IgD-negative memory B cell (primary cell): Measurements from ENCODE around the gene EXOC4. TPM values are rescaled to one million over a fixed set of nuclear protein-coding genes. Genes with fewer than 3 reads are reported as not detected.

Experiments
- H3K27ac Mint-ChIP-seq, 3 donors: one replicate each; pipeline ENCODE4 v1.8.0; 2020 to 2022; ENCODE audit warnings: mild to moderate bottlenecking in 3 of 3, mixed read lengths in 3 of 3, moderate library complexity in 1 of 3
- H3K27me3 Mint-ChIP-seq: one replicate; pipeline ENCODE4 v1.8.0; 2021; ENCODE audit warnings: mixed read lengths
- H3K36me3 Mint-ChIP-seq: one replicate; pipeline ENCODE4 v1.8.0; 2020; ENCODE audit warnings: mild to moderate bottlenecking, mixed read lengths
- H3K4me1 Mint-ChIP-seq, 3 donors: one replicate each; pipeline ENCODE4 v1.8.0; 2020 to 2022; ENCODE audit warnings: mixed read lengths in 3 of 3, mild to moderate bottlenecking in 1 of 3
- H3K4me3 Mint-ChIP-seq, 4 donors: one replicate each; pipeline ENCODE4 v1.8.0; 2020 to 2022; ENCODE audit warnings: mild to moderate bottlenecking in 4 of 4, mixed read lengths in 4 of 4, moderate library complexity in 3 of 4
- H3K9me3 Mint-ChIP-seq, 3 donors: one replicate each; pipeline ENCODE4 v1.8.0; 2020 to 2021; ENCODE audit warnings: mixed read lengths in 3 of 3, mild to moderate bottlenecking in 1 of 3
- polyA plus RNA-seq: library from polyadenylated mRNA; unstranded; fragments of 300-500 nt; fragmentation: Illumina TruSeq; gene quantifications from one replicate; pipeline ENCODE4 v1.2.3, GENCODE V29; 2021

Gene EXOC4
- polyA plus RNA-seq, 1 donor from 2014 or later: 34.5 TPM

- H3K27ac Mint-ChIP-seq: no peak overlapping the region
- H3K4me1 Mint-ChIP-seq: peaks cover 0 to 2% (median 0%) of the 10 kb centered on the region in 3 donors
- H3K27me3 Mint-ChIP-seq: no peaks in the 10 kb centered on the region
- no peak overlapping the region for H3K4me3 Mint-ChIP-seq
- no peaks in the 10 kb centered on the region for H3K9me3 Mint-ChIP-seq
- peaks cover 12% of the 10 kb centered on the region for H3K36me3 Mint-ChIP-seq
These were observed 435.8 kb downstream of the EXOC4 start for GRCh38 chr7:133688483-133689239.

- H3K27me3 Mint-ChIP-seq: no peaks in the 10 kb centered on the region
- H3K4me1 Mint-ChIP-seq: peaks cover 0 to 2% (median 2%) of the 10 kb centered on the region in 3 donors
- H3K36me3 Mint-ChIP-seq: peaks cover 10% of the 10 kb centered on the region
- no peak overlapping the region for H3K27ac Mint-ChIP-seq
- no peak overlapping the region for H3K4me3 Mint-ChIP-seq
- peaks cover 0 to 1% (median 0%) of the 10 kb centered on the region in 3 donors for H3K9me3 Mint-ChIP-seq
These were observed 437.9 kb downstream of the EXOC4 start for GRCh38 chr7:133690740-133691139.

- peaks cover 0 to 1% (median 0%) of the 10 kb centered on the region in 3 donors for H3K9me3 Mint-ChIP-seq
- no peaks in the 10 kb centered on the region for H3K27me3 Mint-ChIP-seq
- H3K4me1 Mint-ChIP-seq: peaks cover 0 to 2% (median under 1%) of the 10 kb centered on the region in 3 donors
- H3K4me3 Mint-ChIP-seq: no peak overlapping the region
- H3K27ac Mint-ChIP-seq: no peak overlapping the region
- H3K36me3 Mint-ChIP-seq: peaks cover 7% of the 10 kb centered on the region
These were observed 439.1 kb downstream of the EXOC4 start for GRCh38 chr7:133691727-133692610.

GRCh38 chr7:133693281-133693680 lies 440.4 kb downstream of the EXOC4 start:
- no peaks in the 10 kb centered on the region for H3K27me3 Mint-ChIP-seq
- no peak overlapping the region for H3K27ac Mint-ChIP-seq
- no peak overlapping the region for H3K4me3 Mint-ChIP-seq
- peaks cover 0 to 1% (median 0%) of the 10 kb centered on the region in 3 donors for H3K9me3 Mint-ChIP-seq
- peaks cover 7% of the 10 kb centered on the region for H3K36me3 Mint-ChIP-seq
- H3K4me1 Mint-ChIP-seq: peaks cover 0 to 2% (median 0%) of the 10 kb centered on the region in 3 donors

- peaks cover 5% of the 10 kb centered on the region for H3K36me3 Mint-ChIP-seq
- H3K27me3 Mint-ChIP-seq: no peaks in the 10 kb centered on the region
- no peak overlapping the region for H3K27ac Mint-ChIP-seq
- H3K4me3 Mint-ChIP-seq: no peak overlapping the region
- peaks cover 0 to 1% (median 0%) of the 10 kb centered on the region in 3 donors for H3K9me3 Mint-ChIP-seq
- H3K4me1 Mint-ChIP-seq: peaks cover 0 to 2% (median 0%) of the 10 kb centered on the region in 3 donors
These were observed 443.2 kb downstream of the EXOC4 start for GRCh38 chr7:133696056-133696455.

GRCh38 chr7:133697585-133697984 lies 444.7 kb downstream of the EXOC4 start:
- H3K36me3 Mint-ChIP-seq: peaks cover 3% of the 10 kb centered on the region
- H3K9me3 Mint-ChIP-seq: peaks cover 0 to 1% (median 0%) of the 10 kb centered on the region in 3 donors
- peaks cover 0 to 2% (median 0%) of the 10 kb centered on the region in 3 donors for H3K4me1 Mint-ChIP-seq
- H3K4me3 Mint-ChIP-seq: no peak overlapping the region
- H3K27me3 Mint-ChIP-seq: no peaks in the 10 kb centered on the region
- no peak overlapping the region for H3K27ac Mint-ChIP-seq

GRCh38 chr7:133698127-133698526 lies 445.2 kb downstream of the EXOC4 start:
- no peaks in the 10 kb centered on the region for H3K27me3 Mint-ChIP-seq
- H3K36me3 Mint-ChIP-seq: no peaks in the 10 kb centered on the region
- H3K4me1 Mint-ChIP-seq: peaks cover 0 to 2% (median 0%) of the 10 kb centered on the region in 3 donors
- peaks cover 0 to 1% (median 0%) of the 10 kb centered on the region in 3 donors for H3K9me3 Mint-ChIP-seq
- no peak overlapping the region for H3K27ac Mint-ChIP-seq
- H3K4me3 Mint-ChIP-seq: no peak overlapping the region

- no peak overlapping the region for H3K27ac Mint-ChIP-seq
- no peaks in the 10 kb centered on the region for H3K27me3 Mint-ChIP-seq
- H3K4me1 Mint-ChIP-seq: peaks cover 0 to 2% (median 0%) of the 10 kb centered on the region in 3 donors
- no peaks in the 10 kb centered on the region for H3K36me3 Mint-ChIP-seq
- H3K9me3 Mint-ChIP-seq: peaks cover 0 to 1% (median 0%) of the 10 kb centered on the region in 3 donors
- no peak overlapping the region for H3K4me3 Mint-ChIP-seq
These were observed 446.5 kb downstream of the EXOC4 start for GRCh38 chr7:133699386-133699785.

- Mint-ChIP-seq H3K36me3 (no peaks in the 10 kb centered on the region), H3K27ac (no peak overlapping the region), H3K27me3 (no peaks in the 10 kb centered on the region), H3K4me1 (no peaks in the 10 kb centered on the region), H3K9me3 (no peaks in the 10 kb centered on the region), H3K4me3 (no peak overlapping the region)
These were observed 449.2 kb downstream of the EXOC4 start for GRCh38 chr7:133702078-133702477.

- no peaks in the 10 kb centered on the region for H3K27me3 Mint-ChIP-seq
- H3K4me3 Mint-ChIP-seq: no peak overlapping the region
- H3K9me3 Mint-ChIP-seq: no peaks in the 10 kb centered on the region
- H3K27ac Mint-ChIP-seq: no peak overlapping the region
- H3K4me1 Mint-ChIP-seq: no peaks in the 10 kb centered on the region
- no peaks in the 10 kb centered on the region for H3K36me3 Mint-ChIP-seq
These were observed 450.1 kb downstream of the EXOC4 start for GRCh38 chr7:133702960-133703359.

- no peaks in the 10 kb centered on the region for H3K27me3 Mint-ChIP-seq
- no peak overlapping the region for H3K27ac Mint-ChIP-seq
- no peaks in the 10 kb centered on the region for H3K9me3 Mint-ChIP-seq
- H3K36me3 Mint-ChIP-seq: peaks cover 2% of the 10 kb centered on the region
- no peak overlapping the region for H3K4me3 Mint-ChIP-seq
- H3K4me1 Mint-ChIP-seq: no peaks in the 10 kb centered on the region
These were observed 450.7 kb downstream of the EXOC4 start for GRCh38 chr7:133703547-133703946.

GRCh38 chr7:133704453-133704852 lies 451.6 kb downstream of the EXOC4 start:
- no peak overlapping the region for H3K27ac Mint-ChIP-seq
- no peaks in the 10 kb centered on the region for H3K27me3 Mint-ChIP-seq
- H3K36me3 Mint-ChIP-seq: peaks cover 2% of the 10 kb centered on the region

GRCh38 chr7:133705596-133705995 lies 452.7 kb downstream of the EXOC4 start:
- H3K4me1 Mint-ChIP-seq: no peaks in the 10 kb centered on the region
- no peak overlapping the region for H3K4me3 Mint-ChIP-seq

More at GRCh38 chr7:133704453-133704852, 451.6 kb downstream of the EXOC4 start:
- H3K9me3 Mint-ChIP-seq: no peaks in the 10 kb centered on the region
- no peaks in the 10 kb centered on the region for H3K4me1 Mint-ChIP-seq
- no peak overlapping the region for H3K4me3 Mint-ChIP-seq

GRCh38 chr7:133706016-133706415 lies 453.1 kb downstream of the EXOC4 start:
- Mint-ChIP-seq H3K4me1 (no peaks in the 10 kb centered on the region), H3K27me3 (no peaks in the 10 kb centered on the region), H3K4me3 (no peak overlapping the region), H3K9me3 (no peaks in the 10 kb centered on the region), H3K36me3 (peaks cover 2% of the 10 kb centered on the region), H3K27ac (no peak overlapping the region)

More at GRCh38 chr7:133705596-133705995, 452.7 kb downstream of the EXOC4 start:
- no peaks in the 10 kb centered on the region for H3K9me3 Mint-ChIP-seq
- H3K27me3 Mint-ChIP-seq: no peaks in the 10 kb centered on the region
- no peak overlapping the region for H3K27ac Mint-ChIP-seq
- peaks cover 2% of the 10 kb centered on the region for H3K36me3 Mint-ChIP-seq
